SK-N-SH (cell line): ENCODE measurements around the gene GALNT18.

ENCODE experiments used
- CHD2 ChIP-seq: fragments of 150-350 bp; IDR thresholded peaks from 2 replicates; pipeline ENCODE4 v1.6.1; 2018; ENCODE audit warnings: low read length; ENCODE audit not compliant: partially characterized antibody
- CTCF ChIP-seq: fragments of 200-600 bp; sonication (generic); IDR thresholded peaks from 2 replicates; pipeline ENCODE4 v1.6.1; 2017; ENCODE audit warnings: antibody characterized with exemption, mild to moderate bottlenecking, moderate library complexity
- EZH2phosphoT487 ChIP-seq: fragments of 200-600 bp; sonication (generic); IDR thresholded peaks from 2 replicates; pipeline ENCODE4 v1.6.1; 2017; ENCODE audit warnings: low read depth, mixed run types, mild to moderate bottlenecking, antibody characterized with exemption, moderate library complexity, borderline replicate concordance
- FOXM1 ChIP-seq: IDR thresholded peaks from 2 replicates; pipeline ENCODE4 v1.4.0; 2012; ENCODE audit warnings: low read depth, mild to moderate bottlenecking
- NRF1 ChIP-seq: IDR thresholded peaks from 2 replicates; pipeline ENCODE4 v1.6.1; 2012; ENCODE audit warnings: low read depth, mild to moderate bottlenecking, low read length
- RAD21 ChIP-seq: IDR thresholded peaks from 2 replicates; pipeline ENCODE4 v1.6.1; 2012; ENCODE audit warnings: mild to moderate bottlenecking, low read length
- RFX5 ChIP-seq: IDR thresholded peaks from 2 replicates; pipeline ENCODE4 v1.6.1; 2012; ENCODE audit warnings: mild to moderate bottlenecking, improper control_type of control experiment, low read length
- SIN3A ChIP-seq: IDR thresholded peaks from 2 replicates; pipeline ENCODE4 v1.6.1; 2012; ENCODE audit warnings: low read depth, mild to moderate bottlenecking, low read length, moderate library complexity, borderline replicate concordance
- TAF1 ChIP-seq: IDR thresholded peaks from 2 replicates; pipeline ENCODE4 v1.6.1; 2012; ENCODE audit warnings: low read depth, mild to moderate bottlenecking, low read length, moderate library complexity, borderline replicate concordance
- TEAD4 ChIP-seq: IDR thresholded peaks from 2 replicates; pipeline ENCODE4 v1.4.0; 2012; ENCODE audit warnings: mild to moderate bottlenecking, borderline replicate concordance; ENCODE audit not compliant: insufficient read depth
- ZBTB33 ChIP-seq: IDR thresholded peaks from 2 replicates; pipeline ENCODE4 v1.4.0; 2012; ENCODE audit warnings: low read depth, borderline replicate concordance

GRCh38 chr11:11420191-11420898 lies 201.5 kb downstream of the GALNT18 start:
- TF ChIP-seq CTCF (no peak), EZH2phosphoT487 (no peak), TEAD4 (no peak), NRF1 (no peak), SIN3A (no peak), RFX5 (no peak), FOXM1 (no peak), TAF1 (no peak), ZBTB33 (no peak), RAD21 (no peak), CHD2 (no peak)
